SK-N-SH (cell line): ENCODE measurements around the gene ZCCHC13. TPM values are rescaled to one million over a fixed set of nuclear protein-coding genes. Genes with fewer than 3 reads are reported as not detected.
"Not testable (repeated sequence)": the region's sequence is repeated elsewhere in the genome, so short reads cannot be mapped to it uniquely, and the experiment has no call there.

Experiments
- CTCF ChIA-PET: fragments of 300-600, 350-600 bp; formaldehyde crosslinking; extraction: SDS; loops from one replicate; lab custom pipeline; 2021; lab: Yijun Ruan, JAX
- POLR2A ChIA-PET: fragments of 350-600 bp; sonication (Branson Sonifier 250); formaldehyde crosslinking; extraction: SDS; loops from one replicate; lab custom pipeline; 2020; ENCODE audit warnings: antibody characterized with exemption, inconsistent platforms; lab: Yijun Ruan, JAX
- DNase-seq: peaks from one replicate; pipeline ENCODE4 v3.0.0; 2012
- H2AFZ ChIP-seq: fragments of 200-600 bp; sonication (generic); 2 replicates; pipeline ENCODE4 v1.8.1; 2016; ENCODE audit warnings: antibody characterized with exemption, mild to moderate bottlenecking, low read depth
- H3F3A ChIP-seq: fragments of 200-600 bp; sonication (generic); replicated peaks from 2 replicates; pipeline ENCODE3; 2016; ENCODE audit warnings: antibody characterized with exemption, mild to moderate bottlenecking; ENCODE audit not compliant: insufficient read depth
- H3K27ac ChIP-seq, 2 experiments: fragments of 200-500 bp in 1 of 2; fragments of 200-600 bp in 1 of 2; sonication (Bioruptor generic) in 1 of 2; sonication (generic), shearing (Covaris generic) in 1 of 2; 2 replicates each; pipeline versions ENCODE4 v1.5.1 to v1.6.1; 2014 to 2016; ENCODE audit warnings: low read depth in 2 of 2, inconsistent platforms in 1 of 2, low read length in 1 of 2, mild to moderate bottlenecking in 1 of 2, mixed read lengths in 1 of 2
- H3K27me3 ChIP-seq: fragments of 200-600 bp; sonication (generic), shearing (Covaris generic); 2 replicates; pipeline ENCODE4 v1.6.1; 2016; ENCODE audit warnings: mixed run types; ENCODE audit not compliant: insufficient read depth
- H3K36me3 ChIP-seq, 2 experiments: fragments of 200-500 bp in 1 of 2; fragments of 200-600 bp in 1 of 2; sonication (Bioruptor generic) in 1 of 2; sonication (generic) in 1 of 2; replicated peaks in 1 of 2; 2 replicates each; pipeline versions ENCODE3 to v1.5.1; 2014 to 2016; ENCODE audit warnings: low read length in 1 of 2, mild to moderate bottlenecking in 1 of 2; ENCODE audit not compliant: insufficient read depth in 2 of 2, control insufficient read depth in 1 of 2
- H3K4me1 ChIP-seq, 2 experiments: fragments of 200-500 bp in 1 of 2; fragments of 200-600 bp in 1 of 2; sonication (Bioruptor generic) in 1 of 2; sonication (generic), shearing (Covaris generic) in 1 of 2; 2 replicates each; pipeline versions ENCODE4 v1.5.1 to v1.6.1; 2014 to 2016; ENCODE audit warnings: low read depth in 1 of 2, low read length in 1 of 2, mixed run types in 1 of 2; ENCODE audit not compliant: insufficient read depth in 2 of 2, control insufficient read depth in 1 of 2
- H3K4me2 ChIP-seq: fragments of 200-600 bp; sonication (generic), shearing (Covaris generic); 2 replicates; pipeline ENCODE4 v1.6.1; 2017; ENCODE audit warnings: mixed run types
- H3K4me3 ChIP-seq, 2 experiments: fragments of 200-500 bp in 1 of 2; fragments of 200-600 bp in 1 of 2; sonication (Bioruptor generic) in 1 of 2; sonication (generic), shearing (Covaris generic) in 1 of 2; 2 replicates each; pipeline versions ENCODE4 v1.5.1 to v1.8.1; 2014 to 2016; ENCODE audit warnings: low read depth in 2 of 2, inconsistent platforms in 1 of 2, low read length in 1 of 2, mild to moderate bottlenecking in 1 of 2, mixed read lengths in 1 of 2, moderate library complexity in 1 of 2
- H3K79me2 ChIP-seq: fragments of 200-600 bp; sonication (generic); 2 replicates; pipeline ENCODE4 v1.8.1; 2017; ENCODE audit warnings: mild to moderate bottlenecking; ENCODE audit not compliant: insufficient read depth
- H3K9ac ChIP-seq: fragments of 200-600 bp; sonication (generic); 2 replicates; pipeline ENCODE4 v1.6.1; 2017; ENCODE audit warnings: mixed run types
- H3K9me2 ChIP-seq: fragments of 200-600 bp; sonication (generic); 2 replicates; pipeline ENCODE4 v1.6.1; 2017; ENCODE audit warnings: mixed run types
- H3K9me3 ChIP-seq: fragments of 200-600 bp; sonication (generic); 2 replicates; pipeline ENCODE4 v1.6.1; 2017; ENCODE audit warnings: mixed run types, mild to moderate bottlenecking, moderate library complexity
- H4K20me1 ChIP-seq: fragments of 200-600 bp; sonication (generic); 2 replicates; pipeline ENCODE4 v1.6.1; 2017; ENCODE audit warnings: mild to moderate bottlenecking, mixed run types; ENCODE audit not compliant: insufficient read depth
- CTCF ChIP-seq: fragments of 200-600 bp; sonication (generic); IDR thresholded peaks from 2 replicates; pipeline ENCODE4 v1.6.1; 2017; ENCODE audit warnings: antibody characterized with exemption, mild to moderate bottlenecking, moderate library complexity
- EP300 ChIP-seq, 2 experiments: IDR thresholded peaks; 2 replicates each; pipeline versions ENCODE4 v1.4.0 to v1.6.1; 2012; ENCODE audit warnings: borderline replicate concordance in 1 of 2, low read depth in 1 of 2, low read length in 1 of 2
- GATA2 ChIP-seq: sonication (generic); formaldehyde crosslinking; IDR thresholded peaks from 2 replicates; pipeline ENCODE4 v1.5.0; 2020; ENCODE audit warnings: mild to moderate bottlenecking, missing genetic modification reagents
- IRF3 ChIP-seq: fragments of 150-350 bp; IDR thresholded peaks from 2 replicates; pipeline ENCODE4 v1.6.1; 2016; ENCODE audit warnings: mild to moderate bottlenecking, low read depth, low read length
- JUND ChIP-seq: IDR thresholded peaks from 2 replicates; pipeline ENCODE4 v1.4.0; 2012
- PBX3 ChIP-seq: IDR thresholded peaks from 2 replicates; pipeline ENCODE4; 2012
- REST ChIP-seq: IDR thresholded peaks from 2 replicates; pipeline ENCODE4 v1.6.1; 2012; ENCODE audit warnings: mild to moderate bottlenecking, low read depth, low read length, moderate library complexity
- WGBS: methylation state at CpG from one replicate; pipeline ENCODE4 v1.1.6; 2017; ENCODE audit warnings: low lambda C conversion rate; 5-methylcytosine and 5-hydroxymethylcytosine counted together
- polyA plus RNA-seq, 3 experiments: library from polyadenylated mRNA; depleted of rRNA; stranded (reverse); fragments of >200 nt; gene quantifications; 2 replicates each; pipeline ENCODE4 v1.2.3, GENCODE V29; 2012

The ZCCHC13 gene
- polyA plus RNA-seq, 1 of the 3 experiments (the other 2 are of a cell fraction) = not detected

GRCh38 chrX:74340051-74340450, 36.1 kb downstream of the ZCCHC13 start:
- H3K4me1 ChIP-seq = no peaks in the 10 kb centered on the region
- no peak overlapping the region for H3K27ac ChIP-seq
- H3K36me3 ChIP-seq = no peaks in the 10 kb centered on the region
- ChIA-PET CTCF (no interaction called here), POLR2A (no interaction called here)
- no peaks in the 10 kb centered on the region for H3K79me2 ChIP-seq
- no peaks in the 10 kb centered on the region for H3K9me3 ChIP-seq
- no peak overlapping the region for H3K9ac ChIP-seq
- no peaks in the 10 kb centered on the region for H4K20me1 ChIP-seq
- no peak overlapping the region for H3K4me3 ChIP-seq
- H3F3A ChIP-seq = no peaks in the 10 kb centered on the region
- no peak for TF ChIP-seq EP300 (IDR thresholded peaks at IDR 0.05; ENCODE audit: borderline replicate concordance in 1 of 2, low read depth in 1 of 2, low read length in 1 of 2)
- TF ChIP-seq PBX3 = no peak
- no peak for TF ChIP-seq REST
- no peak for TF ChIP-seq IRF3
- no peak for TF ChIP-seq CTCF
- TF ChIP-seq JUND = no peak
- no peak for TF ChIP-seq GATA2
- H3K27me3 ChIP-seq = no peaks in the 10 kb centered on the region
- no peak overlapping the region for H2AFZ ChIP-seq
- no peak for DNase-seq
- H3K9me2 ChIP-seq = no peaks in the 10 kb centered on the region
- H3K4me2 ChIP-seq = no peak overlapping the region

GRCh38 chrX:74342211-74342610, 38.2 kb downstream of the ZCCHC13 start:
- H3K27ac ChIP-seq, H4K20me1 ChIP-seq, H3K36me3 ChIP-seq, H3K27me3 ChIP-seq, H3K4me3 ChIP-seq, H3K79me2 ChIP-seq, POLR2A ChIA-PET, H3K4me2 ChIP-seq, H3K9me3 ChIP-seq, H3K4me1 ChIP-seq, DNase-seq, H3F3A ChIP-seq, H3K9ac ChIP-seq, H2AFZ ChIP-seq, H3K9me2 ChIP-seq: not testable (repeated sequence)
- CTCF ChIA-PET = interaction anchor here (1.5 to 2.0 kb wide), 2 partner anchors 209 to 326 kb away, joined by 3 to 5 read pairs; no protein-coding TSS in a partner anchor
- 55% methylated on average over 5 of the region's 5 CpGs for WGBS
